Measurements from ENCODE around the gene HNRNPC.
"Not testable (repeated sequence)": the region's sequence is repeated elsewhere in the genome, so short reads cannot be mapped to it uniquely, and the experiment has no call there.

Gene HNRNPC

GRCh38 chr14:21231020-21231652 is 38.1 kb downstream of the HNRNPC start:
- peaks cover 10% of the 10 kb centered on the region for H3K36me3 ChIP-seq (ENCODE audit: control insufficient read depth, insufficient read depth, low read length)
- no peak overlapping the region for H3K56ac ChIP-seq (ENCODE audit: low read length)
- H2AK5ac ChIP-seq (ENCODE audit: low read length): no peak overlapping the region
- no peak for DNase-seq
- no peaks in the 10 kb centered on the region for H3K4me1 ChIP-seq (ENCODE audit: control insufficient read depth, low read depth, low read length)
- H3K27me3 ChIP-seq (ENCODE audit: insufficient read depth, low read length, poor library complexity): no peaks in the 10 kb centered on the region
- H2BK5ac ChIP-seq (ENCODE audit: low read length): no peak overlapping the region
- no peak overlapping the region for H3K23ac ChIP-seq (ENCODE audit: low read length)
- H4K5ac ChIP-seq (ENCODE audit: low read length): no peak overlapping the region
- no peak overlapping the region for H3K18ac ChIP-seq (ENCODE audit: low read length)
- H2BK120ac ChIP-seq (ENCODE audit: low read depth, low read length): no peak overlapping the region
- no peak overlapping the region for H2BK15ac ChIP-seq (replicated peaks; ENCODE audit: low read depth)
- no peak overlapping the region for H3K27ac ChIP-seq (ENCODE audit: low read depth, low read length)
- H3K4ac ChIP-seq (ENCODE audit: low read depth, low read length): no peak overlapping the region
- peaks cover 75% of the 10 kb centered on the region for H3K79me2 ChIP-seq (ENCODE audit: control insufficient read depth, insufficient read depth, low read length)
- H3K79me1 ChIP-seq (ENCODE audit: low read length): peaks cover 6% of the 10 kb centered on the region
- no peak overlapping the region for H4K8ac ChIP-seq (ENCODE audit: low read depth, low read length)
- H3K9ac ChIP-seq (ENCODE audit: low read length): no peak overlapping the region
- no CpG with 5 or more reads among the region's 14 CpGs for WGBS (ENCODE audit: extremely low coverage, insufficient coverage, low lambda C conversion rate)
- no peak overlapping the region for H3K4me2 ChIP-seq (ENCODE audit: low read length)
- H3K4me3 ChIP-seq (ENCODE audit: low read length): no peak overlapping the region

GRCh38 chr14:21229821-21230220 is 39.4 kb downstream of the HNRNPC start:
- Histone ChIP-seq H3K4ac (ENCODE audit: low read depth, low read length) (no peak overlapping the region), H2BK5ac (ENCODE audit: low read length) (no peak overlapping the region), H3K4me1 (ENCODE audit: control insufficient read depth, low read depth, low read length) (no peaks in the 10 kb centered on the region), H2BK120ac (ENCODE audit: low read depth, low read length) (no peak overlapping the region), H3K36me3 (ENCODE audit: control insufficient read depth, insufficient read depth, low read length) (peaks cover 13% of the 10 kb centered on the region), H3K23ac (ENCODE audit: low read length) (no peak overlapping the region), H4K8ac (ENCODE audit: low read depth, low read length) (no peak overlapping the region), H3K18ac (ENCODE audit: low read length) (no peak overlapping the region), H4K5ac (ENCODE audit: low read length) (no peak overlapping the region), H2AK5ac (ENCODE audit: low read length) (no peak overlapping the region), H2BK15ac (replicated peaks; ENCODE audit: low read depth) (no peak overlapping the region), H3K56ac (ENCODE audit: low read length) (no peak overlapping the region), H3K27ac (ENCODE audit: low read depth, low read length) (no peak overlapping the region), H3K27me3 (ENCODE audit: insufficient read depth, low read length, poor library complexity) (no peaks in the 10 kb centered on the region), H3K9ac (ENCODE audit: low read length) (no peak overlapping the region), H3K4me3 (ENCODE audit: low read length) (no peak overlapping the region), H3K79me1 (ENCODE audit: low read length) (peaks cover 9% of the 10 kb centered on the region), H3K4me2 (ENCODE audit: low read length) (no peak overlapping the region), H3K79me2 (ENCODE audit: control insufficient read depth, insufficient read depth, low read length) (peaks cover 78% of the 10 kb centered on the region)
- WGBS (ENCODE audit: extremely low coverage, insufficient coverage, low lambda C conversion rate): no CpG with 5 or more reads among the region's 5 CpGs
- no peak for DNase-seq

- Histone ChIP-seq H3K18ac (ENCODE audit: low read length) (no peak overlapping the region), H3K36me3 (ENCODE audit: control insufficient read depth, insufficient read depth, low read length) (peaks cover 11% of the 10 kb centered on the region), H3K4me2 (ENCODE audit: low read length) (no peak overlapping the region), H2BK120ac (ENCODE audit: low read depth, low read length) (no peak overlapping the region), H3K79me2 (ENCODE audit: control insufficient read depth, insufficient read depth, low read length) (peaks cover 84% of the 10 kb centered on the region), H3K56ac (ENCODE audit: low read length) (no peak overlapping the region), H3K27me3 (ENCODE audit: insufficient read depth, low read length, poor library complexity) (no peaks in the 10 kb centered on the region), H4K5ac (ENCODE audit: low read length) (no peak overlapping the region), H3K9ac (ENCODE audit: low read length) (no peak overlapping the region), H2AK5ac (ENCODE audit: low read length) (no peak overlapping the region), H3K4me3 (ENCODE audit: low read length) (no peak overlapping the region), H3K27ac (ENCODE audit: low read depth, low read length) (no peak overlapping the region), H3K79me1 (ENCODE audit: low read length) (peaks cover 10% of the 10 kb centered on the region), H2BK15ac (replicated peaks; ENCODE audit: low read depth) (no peak overlapping the region), H2BK5ac (ENCODE audit: low read length) (no peak overlapping the region), H3K4me1 (ENCODE audit: control insufficient read depth, low read depth, low read length) (no peaks in the 10 kb centered on the region), H3K4ac (ENCODE audit: low read depth, low read length) (no peak overlapping the region), H3K23ac (ENCODE audit: low read length) (no peak overlapping the region), H4K8ac (ENCODE audit: low read depth, low read length) (no peak overlapping the region)
- no peak for DNase-seq
- WGBS (ENCODE audit: extremely low coverage, insufficient coverage, low lambda C conversion rate): no CpG with 5 or more reads among the region's 1 CpG
Observed at GRCh38 chr14:21227981-21228380, 41.3 kb downstream of the HNRNPC start.

GRCh38 chr14:21227150-21227549 is 42.1 kb downstream of the HNRNPC start:
- H3K27ac ChIP-seq (ENCODE audit: low read depth, low read length): no peak overlapping the region
- WGBS (ENCODE audit: extremely low coverage, insufficient coverage, low lambda C conversion rate): no CpG with 5 or more reads among the region's 5 CpGs

GRCh38 chr14:21226467-21226866 is 42.8 kb downstream of the HNRNPC start:
- Histone ChIP-seq H3K27me3 (ENCODE audit: insufficient read depth, low read length, poor library complexity) (no peaks in the 10 kb centered on the region), H3K4me2 (ENCODE audit: low read length) (no peak overlapping the region), H4K8ac (ENCODE audit: low read depth, low read length) (no peak overlapping the region), H3K79me1 (ENCODE audit: low read length) (peaks cover 10% of the 10 kb centered on the region), H4K5ac (ENCODE audit: low read length) (no peak overlapping the region), H3K56ac (ENCODE audit: low read length) (no peak overlapping the region), H3K27ac (ENCODE audit: low read depth, low read length) (no peak overlapping the region), H3K18ac (ENCODE audit: low read length) (no peak overlapping the region), H2BK5ac (ENCODE audit: low read length) (no peak overlapping the region), H2BK15ac (replicated peaks; ENCODE audit: low read depth) (no peak overlapping the region), H3K23ac (ENCODE audit: low read length) (no peak overlapping the region), H3K4ac (ENCODE audit: low read depth, low read length) (no peak overlapping the region), H2BK120ac (ENCODE audit: low read depth, low read length) (no peak overlapping the region), H3K9ac (ENCODE audit: low read length) (no peak overlapping the region), H3K79me2 (ENCODE audit: control insufficient read depth, insufficient read depth, low read length) (peaks cover 82% of the 10 kb centered on the region), H2AK5ac (ENCODE audit: low read length) (no peak overlapping the region), H3K36me3 (ENCODE audit: control insufficient read depth, insufficient read depth, low read length) (peaks cover 11% of the 10 kb centered on the region), H3K4me3 (ENCODE audit: low read length) (no peak overlapping the region), H3K4me1 (ENCODE audit: control insufficient read depth, low read depth, low read length) (no peaks in the 10 kb centered on the region)
- no peak for DNase-seq
- 100% methylated on average over 2 of the region's 8 CpGs for WGBS (ENCODE audit: extremely low coverage, insufficient coverage, low lambda C conversion rate)

More at GRCh38 chr14:21227150-21227549, 42.1 kb downstream of the HNRNPC start:
- Histone ChIP-seq H3K79me2 (ENCODE audit: control insufficient read depth, insufficient read depth, low read length) (peaks cover 83% of the 10 kb centered on the region), H4K8ac (ENCODE audit: low read depth, low read length) (no peak overlapping the region), H3K56ac (ENCODE audit: low read length) (no peak overlapping the region), H3K4me1 (ENCODE audit: control insufficient read depth, low read depth, low read length) (no peaks in the 10 kb centered on the region), H3K79me1 (ENCODE audit: low read length) (peaks cover 10% of the 10 kb centered on the region), H3K27me3 (ENCODE audit: insufficient read depth, low read length, poor library complexity) (no peaks in the 10 kb centered on the region), H2BK15ac (replicated peaks; ENCODE audit: low read depth) (no peak overlapping the region), H2BK5ac (ENCODE audit: low read length) (no peak overlapping the region), H2BK120ac (ENCODE audit: low read depth, low read length) (no peak overlapping the region), H3K4me3 (ENCODE audit: low read length) (no peak overlapping the region), H3K4ac (ENCODE audit: low read depth, low read length) (no peak overlapping the region), H3K4me2 (ENCODE audit: low read length) (no peak overlapping the region), H4K5ac (ENCODE audit: low read length) (no peak overlapping the region), H3K18ac (ENCODE audit: low read length) (no peak overlapping the region), H3K9ac (ENCODE audit: low read length) (no peak overlapping the region), H3K36me3 (ENCODE audit: control insufficient read depth, insufficient read depth, low read length) (peaks cover 11% of the 10 kb centered on the region), H3K23ac (ENCODE audit: low read length) (no peak overlapping the region), H2AK5ac (ENCODE audit: low read length) (no peak overlapping the region)
- no peak for DNase-seq

- H4K5ac ChIP-seq (ENCODE audit: low read length); H3K4ac ChIP-seq (ENCODE audit: low read depth, low read length); H3K4me1 ChIP-seq (ENCODE audit: control insufficient read depth, low read depth, low read length); H2BK15ac ChIP-seq (replicated peaks; ENCODE audit: low read depth); H2BK120ac ChIP-seq (ENCODE audit: low read depth, low read length); H2BK5ac ChIP-seq (ENCODE audit: low read length); H2AK5ac ChIP-seq (ENCODE audit: low read length); H3K4me3 ChIP-seq (ENCODE audit: low read length); H3K36me3 ChIP-seq (ENCODE audit: control insufficient read depth, insufficient read depth, low read length); H3K56ac ChIP-seq (ENCODE audit: low read length); H3K9ac ChIP-seq (ENCODE audit: low read length); H4K8ac ChIP-seq (ENCODE audit: low read depth, low read length); H3K4me2 ChIP-seq (ENCODE audit: low read length); H3K79me1 ChIP-seq (ENCODE audit: low read length); DNase-seq; H3K23ac ChIP-seq (ENCODE audit: low read length); H3K27ac ChIP-seq (ENCODE audit: low read depth, low read length); H3K27me3 ChIP-seq (ENCODE audit: insufficient read depth, low read length, poor library complexity); H3K18ac ChIP-seq (ENCODE audit: low read length): not testable (repeated sequence)
- WGBS (ENCODE audit: extremely low coverage, insufficient coverage, low lambda C conversion rate): no CpG with 5 or more reads among the region's 7 CpGs
- peaks cover 81% of the 10 kb centered on the region for H3K79me2 ChIP-seq (ENCODE audit: control insufficient read depth, insufficient read depth, low read length)
Observed at GRCh38 chr14:21225164-21225563, 44.1 kb downstream of the HNRNPC start.

Data from mesendoderm (in vitro differentiated cells).